Measurements from ENCODE around the gene EXD3. TPM values are rescaled to one million over a fixed set of nuclear protein-coding genes. Genes with fewer than 3 reads are reported as not detected.

EXD3 gene
- total and polyA plus RNA-seq, 9 of the 15 experiments (the other 6 are each of a cell fraction or from before 2014, with no cell fraction given), result 0.29 to 12.5 (median 3.9) TPM

DNA sequence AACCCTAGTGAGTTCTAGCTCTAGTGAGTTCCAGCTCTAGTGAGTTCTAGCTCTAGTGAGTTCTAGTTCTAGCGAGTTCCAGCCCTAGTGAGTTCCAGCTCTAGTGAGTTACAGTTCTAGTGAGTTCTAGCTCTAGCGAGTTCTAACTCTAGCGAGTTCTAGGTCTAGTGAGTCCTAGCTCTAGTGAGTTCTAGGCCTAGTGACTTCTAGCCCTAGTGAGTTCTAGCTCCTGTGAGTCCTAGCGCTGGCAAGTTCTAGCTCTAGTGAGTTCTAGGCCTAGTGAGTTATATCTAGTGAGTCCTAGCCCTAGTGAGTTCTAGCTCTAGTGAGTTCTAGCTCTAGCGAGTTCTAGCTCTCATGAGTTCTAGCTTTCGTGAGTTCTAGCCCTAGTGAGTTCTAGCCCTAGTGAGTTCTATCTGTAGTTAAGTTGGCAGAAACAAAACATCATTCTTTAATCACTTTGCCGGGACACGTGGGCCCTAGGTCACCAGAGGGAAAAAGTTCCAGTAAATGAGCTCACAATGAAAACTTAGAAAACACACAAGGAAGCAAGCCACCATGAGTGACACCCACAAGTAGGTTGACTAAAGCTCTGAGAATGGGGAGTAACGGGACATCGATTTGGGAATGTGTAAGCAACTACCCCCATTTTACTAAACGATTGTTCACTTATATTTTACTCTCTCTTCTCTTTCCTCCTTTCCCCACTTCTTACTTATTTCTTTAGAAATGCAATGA lies 47.5 kb downstream of the EXD3 start:
- FAIRE-seq, result no peak
- H3K27me3 ChIP-seq (ENCODE audit: control insufficient read depth in 2 of 2, insufficient read depth in 2 of 2, low read length in 2 of 2), result no peaks in the 10 kb centered on the region
- H3K4me2 ChIP-seq (ENCODE audit: insufficient read depth, low read length), result no peak overlapping the region
- no TSS peak for BruUV-seq (replicated peaks)
- CTCF ChIA-PET (ENCODE audit: low intra/inter-chr PET ratio), result no interaction called here
- H2AFZ ChIP-seq (ENCODE audit: low read depth, low read length), result no peak overlapping the region
- H4K20me1 ChIP-seq (replicated peaks; ENCODE audit: control insufficient read depth, insufficient read depth, low read length), result no peaks in the 10 kb centered on the region
- H3K36me3 ChIP-seq (ENCODE audit: control insufficient read depth, insufficient read depth, low read length), result no peaks in the 10 kb centered on the region
- POLR2A ChIA-PET, result interaction anchor here (0.8 kb wide), 2 partner anchors 13 to 14 kb away, joined by 3 to 4 read pairs; no protein-coding TSS in a partner anchor
- WGBS (ENCODE audit: insufficient coverage, low coverage, missing lambda C conversion rate), result 35% methylated on average over 11 of the region's 11 CpGs
- intact Hi-C loops (cut with micrococcal nuclease), result no loop called here
- H3K9ac ChIP-seq (ENCODE audit: insufficient read depth in 1 of 2, low read depth in 2 of 2, low read length in 2 of 2), result no peak overlapping the region
- no peak overlapping the region for H3K4me3 ChIP-seq
- no peak overlapping the region for H3K27ac ChIP-seq (ENCODE audit: extremely low read depth, low read depth, low read length)
- no peaks in the 10 kb centered on the region for H3K79me2 ChIP-seq (ENCODE audit: control insufficient read depth, insufficient read depth, low read length)
- H3K9me1 ChIP-seq (ENCODE audit: control insufficient read depth, insufficient read depth, low read length), result no peaks in the 10 kb centered on the region
- in situ Hi-C loops (cut with MboI), result no loop called here
- DNase-seq (ENCODE audit: extremely low read depth in 1 of 4, low spot score in 3 of 4), result no peak
- peaks cover 12% of the 10 kb centered on the region for H3K9me3 ChIP-seq (replicated peaks; ENCODE audit: control insufficient read depth, insufficient read depth, low read depth, low read length)
- H3K4me1 ChIP-seq (replicated peaks in 1 of 2; ENCODE audit: control insufficient read depth in 2 of 2, insufficient read depth in 2 of 2, low read length in 2 of 2), result peaks cover 0 to 26% of the 10 kb centered on the region in 2 experiments; a peak in 2 of 5 replicates
- TF ChIP-seq MAFF (IDR thresholded peaks at IDR 0.05; ENCODE audit: low read length) (no peak), ZNF41 (CRISPR knock-in tag; conservative IDR thresholded peaks at IDR 0.05) (peak; percentile 97), SREBF1 (IDR thresholded peaks at IDR 0.05; ENCODE audit: borderline replicate concordance, low read depth, low read length) (no peak), POU5F1 (IDR thresholded peaks at IDR 0.05; ENCODE audit: borderline replicate concordance, low read depth, low read length, partially characterized antibody) (no peak), ZNF449 (CRISPR knock-in tag; IDR thresholded peaks at IDR 0.05) (no peak), RFX5 (IDR thresholded peaks at IDR 0.05; ENCODE audit: low read depth, low read length) (no peak), SREBF2 (CRISPR knock-in tag; IDR thresholded peaks at IDR 0.05) (no peak)
- TF ChIP-seq, protein P1, sequence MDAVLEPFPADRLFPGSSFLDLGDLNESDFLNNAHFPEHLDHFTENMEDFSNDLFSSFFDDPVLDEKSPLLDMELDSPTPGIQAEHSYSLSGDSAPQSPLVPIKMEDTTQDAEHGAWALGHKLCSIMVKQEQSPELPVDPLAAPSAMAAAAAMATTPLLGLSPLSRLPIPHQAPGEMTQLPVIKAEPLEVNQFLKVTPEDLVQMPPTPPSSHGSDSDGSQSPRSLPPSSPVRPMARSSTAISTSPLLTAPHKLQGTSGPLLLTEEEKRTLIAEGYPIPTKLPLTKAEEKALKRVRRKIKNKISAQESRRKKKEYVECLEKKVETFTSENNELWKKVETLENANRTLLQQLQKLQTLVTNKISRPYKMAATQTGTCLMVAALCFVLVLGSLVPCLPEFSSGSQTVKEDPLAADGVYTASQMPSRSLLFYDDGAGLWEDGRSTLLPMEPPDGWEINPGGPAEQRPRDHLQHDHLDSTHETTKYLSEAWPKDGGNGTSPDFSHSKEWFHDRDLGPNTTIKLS (IDR thresholded peaks at IDR 0.05; ENCODE audit: borderline replicate concordance, low read depth), result peak; percentile 96; the same call in 1 of the 2 replicates
- no peak for ATAC-seq
